Coronary artery (tissue), 2 donors: ENCODE data around the gene UQCC2.
A peak's percentile ranks its signal among the peaks of the same experiment; 100 is the strongest.

ENCODE experiments used
- DNase-seq: peaks from one replicate; pipeline ENCODE4 v3.0.0-alpha.2; 2017; ENCODE audit warnings: low spot score
- H3K27ac ChIP-seq, 2 donors: fragments of 200-600 bp; sonication (generic); one replicate each; pipeline ENCODE4 v1.5.1; 2016 to 2019
- H3K4me3 ChIP-seq: fragments of 200-600 bp; sonication (generic); 2 replicates; pipeline ENCODE4 v1.5.1; 2016; ENCODE audit warnings: mild to moderate bottlenecking, moderate library complexity
- TF ChIP-seq, protein P1 (sequence below): fragments of 200-600 bp; sonication (generic); IDR thresholded peaks from one replicate; pipeline ENCODE4 v1.5.1; 2019; ENCODE audit warnings: antibody characterized with exemption

UQCC2 gene

DNA sequence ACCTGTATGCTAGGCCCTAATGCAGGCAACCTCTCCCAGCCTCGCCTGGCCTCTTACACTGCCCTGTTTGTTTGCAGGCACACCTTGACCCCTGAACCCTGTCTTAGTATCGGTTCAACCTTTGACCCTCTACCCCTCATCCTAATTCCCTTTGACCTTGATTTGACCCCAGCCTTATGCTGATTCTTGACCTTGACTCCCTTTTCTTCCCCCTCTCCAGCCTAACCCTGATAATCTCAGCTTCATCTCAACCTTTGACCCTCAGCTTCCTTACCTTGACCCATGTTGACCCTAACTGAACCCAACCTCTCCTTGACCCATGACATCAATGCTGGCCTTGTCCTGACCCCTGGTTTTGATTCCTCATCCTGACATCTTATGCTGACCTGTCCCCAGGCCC is 33.8 kb downstream of the UQCC2 start:
- TF ChIP-seq, protein P1, sequence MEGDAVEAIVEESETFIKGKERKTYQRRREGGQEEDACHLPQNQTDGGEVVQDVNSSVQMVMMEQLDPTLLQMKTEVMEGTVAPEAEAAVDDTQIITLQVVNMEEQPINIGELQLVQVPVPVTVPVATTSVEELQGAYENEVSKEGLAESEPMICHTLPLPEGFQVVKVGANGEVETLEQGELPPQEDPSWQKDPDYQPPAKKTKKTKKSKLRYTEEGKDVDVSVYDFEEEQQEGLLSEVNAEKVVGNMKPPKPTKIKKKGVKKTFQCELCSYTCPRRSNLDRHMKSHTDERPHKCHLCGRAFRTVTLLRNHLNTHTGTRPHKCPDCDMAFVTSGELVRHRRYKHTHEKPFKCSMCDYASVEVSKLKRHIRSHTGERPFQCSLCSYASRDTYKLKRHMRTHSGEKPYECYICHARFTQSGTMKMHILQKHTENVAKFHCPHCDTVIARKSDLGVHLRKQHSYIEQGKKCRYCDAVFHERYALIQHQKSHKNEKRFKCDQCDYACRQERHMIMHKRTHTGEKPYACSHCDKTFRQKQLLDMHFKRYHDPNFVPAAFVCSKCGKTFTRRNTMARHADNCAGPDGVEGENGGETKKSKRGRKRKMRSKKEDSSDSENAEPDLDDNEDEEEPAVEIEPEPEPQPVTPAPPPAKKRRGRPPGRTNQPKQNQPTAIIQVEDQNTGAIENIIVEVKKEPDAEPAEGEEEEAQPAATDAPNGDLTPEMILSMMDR, result no peak
- Histone ChIP-seq H3K27ac (no peak overlapping the region), H3K4me3 (no peak overlapping the region)
- DNase-seq, result no peak

GRCh38 chr6:33677143-33677660 is 34.3 kb downstream of the UQCC2 start:
- Histone ChIP-seq H3K27ac (peak overlapping the region in 1 of 2 donors; percentile 16), H3K4me3 (no peak overlapping the region)
- no peak for DNase-seq
- TF ChIP-seq, protein P1, result no peak

DNA sequence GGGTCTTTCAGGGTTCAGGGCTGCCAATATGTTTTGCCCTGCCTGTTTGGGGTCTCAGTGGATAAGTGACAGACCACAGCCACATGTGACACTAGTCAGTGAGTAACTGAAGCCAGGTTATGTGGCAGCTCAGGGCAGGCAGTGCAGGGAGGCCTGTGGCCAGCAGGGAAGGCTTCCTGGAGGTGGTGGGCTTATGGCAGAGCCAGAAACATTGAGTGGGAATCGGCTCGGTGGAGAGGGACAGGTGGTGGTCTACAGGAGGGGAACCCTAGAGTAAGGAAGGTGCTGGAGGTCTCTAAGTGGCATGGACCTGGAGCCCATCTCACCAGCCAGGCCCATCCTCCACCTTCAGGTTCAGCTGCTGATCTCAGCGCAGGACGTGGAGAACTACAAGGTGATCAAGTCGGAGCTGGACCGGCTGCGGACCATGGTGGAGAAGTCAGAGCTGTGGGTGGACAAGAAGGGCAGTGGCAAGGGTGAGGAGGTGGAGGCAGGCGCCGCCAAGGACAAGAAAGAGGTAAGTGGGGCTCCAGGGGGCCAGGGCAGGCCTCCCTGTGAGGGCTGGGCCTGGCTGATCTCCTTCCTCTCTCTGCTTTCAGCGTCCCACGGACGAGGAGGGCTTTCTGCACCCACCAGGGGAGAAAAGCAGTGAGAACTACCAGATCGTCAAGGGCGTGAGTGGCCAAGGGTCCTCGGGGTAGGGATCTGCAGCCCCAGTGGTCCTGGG is 34.9 kb downstream of the UQCC2 start:
- peak overlapping the region in 1 of 2 donors; percentile 16 for H3K27ac ChIP-seq
- TF ChIP-seq, protein P1, result no peak
- no peak overlapping the region for H3K4me3 ChIP-seq
- DNase-seq, result no peak

DNA sequence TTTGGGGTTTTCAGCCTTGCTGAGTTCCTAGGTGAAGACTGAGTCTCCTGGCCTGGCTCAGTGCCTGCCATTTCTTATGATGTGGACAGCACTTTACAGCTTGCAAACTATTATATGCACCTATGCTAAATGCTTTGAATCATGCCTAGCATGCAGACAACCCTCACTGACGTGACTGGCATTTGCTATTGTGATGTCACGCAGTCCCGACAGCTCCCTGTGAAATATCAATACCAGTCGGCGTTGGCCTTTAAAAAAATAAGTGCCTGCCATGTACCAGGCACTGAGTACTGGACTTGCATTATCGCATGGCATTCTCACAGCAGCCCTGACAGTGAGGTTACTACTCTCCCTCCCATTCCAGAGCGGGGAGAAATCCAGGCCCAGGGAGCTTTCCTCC is 35.5 kb downstream of the UQCC2 start:
- TF ChIP-seq, protein P1, result no peak
- Histone ChIP-seq H3K27ac (no peak overlapping the region), H3K4me3 (no peak overlapping the region)
- no peak for DNase-seq

GRCh38 chr6:33673851-33674250 is 37.6 kb downstream of the UQCC2 start:
- Histone ChIP-seq H3K27ac (no peak overlapping the region), H3K4me3 (no peak overlapping the region)
- DNase-seq, result no peak
- TF ChIP-seq, protein P1, result no peak

- TF ChIP-seq, protein P1, result no peak
- no peak overlapping the region for H3K27ac ChIP-seq
- H3K4me3 ChIP-seq, result no peak overlapping the region
- DNase-seq, result peak; percentile 81
Observed at GRCh38 chr6:33672808-33673207, 38.7 kb downstream of the UQCC2 start.

GRCh38 chr6:33671744-33672072 is 39.8 kb downstream of the UQCC2 start:
- DNase-seq, result no peak
- H3K27ac ChIP-seq, result no peak overlapping the region
- no peak overlapping the region for H3K4me3 ChIP-seq
- TF ChIP-seq, protein P1, result no peak
